Measurements from ENCODE around the gene ARHGAP6.

The ARHGAP6 gene

GRCh38 chrX:11329021-11329420 is 336.7 kb downstream of the ARHGAP6 start:
- H3K4me3 ChIP-seq (ENCODE audit: low read depth, low read length) = no peak overlapping the region
- DNase-seq (ENCODE audit: low read depth) = no peak
- TF ChIP-seq MYC (IDR thresholded peaks at IDR 0.05; ENCODE audit: low read depth, low read length) (no peak), MAX (IDR thresholded peaks at IDR 0.05; ENCODE audit: low read depth, low read length) (no peak), CTCF (IDR thresholded peaks at IDR 0.05; ENCODE audit: low read depth, low read length) (no peak), POLR2A (IDR thresholded peaks at IDR 0.05; ENCODE audit: extremely low read depth, insufficient read length) (no peak)

- no peak for DNase-seq (ENCODE audit: low read depth)
- H3K4me3 ChIP-seq (ENCODE audit: low read depth, low read length) = no peak overlapping the region
- no peak for TF ChIP-seq POLR2A (IDR thresholded peaks at IDR 0.05; ENCODE audit: extremely low read depth, insufficient read length)
- no peak for TF ChIP-seq CTCF (IDR thresholded peaks at IDR 0.05; ENCODE audit: low read depth, low read length)
- no peak for TF ChIP-seq MYC (IDR thresholded peaks at IDR 0.05; ENCODE audit: low read depth, low read length)
- no peak for TF ChIP-seq MAX (IDR thresholded peaks at IDR 0.05; ENCODE audit: low read depth, low read length)
Measured at GRCh38 chrX:11328134-11328533, 337.6 kb downstream of the ARHGAP6 start.

GRCh38 chrX:11321986-11322385 is 343.7 kb downstream of the ARHGAP6 start:
- DNase-seq (ENCODE audit: low read depth) = no peak
- no peak for TF ChIP-seq POLR2A (IDR thresholded peaks at IDR 0.05; ENCODE audit: extremely low read depth, insufficient read length)
- no peak for TF ChIP-seq CTCF (IDR thresholded peaks at IDR 0.05; ENCODE audit: low read depth, low read length)
- TF ChIP-seq MAX (IDR thresholded peaks at IDR 0.05; ENCODE audit: low read depth, low read length) = no peak
- TF ChIP-seq MYC (IDR thresholded peaks at IDR 0.05; ENCODE audit: low read depth, low read length) = no peak

GRCh38 chrX:11319806-11320520 is 345.8 kb downstream of the ARHGAP6 start:
- H3K4me3 ChIP-seq (ENCODE audit: low read depth, low read length) = no peak overlapping the region
- TF ChIP-seq POLR2A (IDR thresholded peaks at IDR 0.05; ENCODE audit: extremely low read depth, insufficient read length) (no peak), CTCF (IDR thresholded peaks at IDR 0.05; ENCODE audit: low read depth, low read length) (no peak), MAX (IDR thresholded peaks at IDR 0.05; ENCODE audit: low read depth, low read length) (no peak), MYC (IDR thresholded peaks at IDR 0.05; ENCODE audit: low read depth, low read length) (no peak)
- DNase-seq (ENCODE audit: low read depth) = no peak

More at GRCh38 chrX:11321986-11322385, 343.7 kb downstream of the ARHGAP6 start:
- H3K4me3 ChIP-seq (ENCODE audit: low read depth, low read length) = no peak overlapping the region

GRCh38 chrX:11311706-11312105 is 354.0 kb downstream of the ARHGAP6 start:
- no peak for DNase-seq (ENCODE audit: low read depth)
- no peak overlapping the region for H3K4me3 ChIP-seq (ENCODE audit: low read depth, low read length)
- TF ChIP-seq CTCF (IDR thresholded peaks at IDR 0.05; ENCODE audit: low read depth, low read length) (no peak), POLR2A (IDR thresholded peaks at IDR 0.05; ENCODE audit: extremely low read depth, insufficient read length) (no peak), MYC (IDR thresholded peaks at IDR 0.05; ENCODE audit: low read depth, low read length) (no peak), MAX (IDR thresholded peaks at IDR 0.05; ENCODE audit: low read depth, low read length) (no peak)
